RWPE1 (cell line): ENCODE measurements around the gene SERINC5.
A peak's percentile ranks its signal among the peaks of the same experiment; 100 is the strongest.
"Not testable (repeated sequence)": the region's sequence is repeated elsewhere in the genome, so short reads cannot be mapped to it uniquely, and the experiment has no call there.

Source experiments
- CTCF ChIA-PET: fragments of 350-600 bp; sonication (Branson Sonifier 250); formaldehyde crosslinking; extraction: SDS; loops from one replicate; lab custom pipeline; 2021; lab: Yijun Ruan, JAX
- POLR2A ChIA-PET: fragments of 400-600 bp; formaldehyde crosslinking; extraction: SDS; loops from one replicate; lab custom pipeline; 2020; ENCODE audit warnings: antibody characterized with exemption; ENCODE audit not compliant: low non-redundant PET; lab: Yijun Ruan, JAX
- DNase-seq: peaks from one replicate; pipeline ENCODE4 v3.0.0; 2012; ENCODE audit warnings: low spot score
- H3K27ac ChIP-seq: fragments of 450-650 bp; 2 replicates; pipeline ENCODE4 v1.5.1; 2017
- CTCF ChIP-seq: fragments of 450-650 bp; conservative IDR thresholded peaks from 2 replicates; pipeline ENCODE4 v1.5.1; 2017; ENCODE audit warnings: low read depth, mild to moderate bottlenecking

The SERINC5 gene

GRCh38 chr5:80277191-80277590 lies 21.3 kb upstream of the SERINC5 start:
- no peak overlapping the region for H3K27ac ChIP-seq
- ChIA-PET POLR2A (no interaction called here), CTCF (interaction anchor here (0.7 kb wide), 1 partner anchor 1986 kb away, joined by 3 read pairs; no protein-coding TSS in a partner anchor)
- no peak for DNase-seq
- no peak for TF ChIP-seq CTCF

- ChIA-PET CTCF (no interaction called here), POLR2A (no interaction called here)
- no peak for TF ChIP-seq CTCF
- DNase-seq: no peak
- no peak overlapping the region for H3K27ac ChIP-seq
Observed at GRCh38 chr5:80276186-80276585, 20.3 kb upstream of the SERINC5 start.

- CTCF ChIA-PET: interaction anchor here (0.5 to 0.7 kb wide), 2 partner anchors 14 to 1967 kb away, joined by 5 to 10 read pairs; no protein-coding TSS in a partner anchor
- POLR2A ChIA-PET: no interaction called here
Observed at GRCh38 chr5:80275347-80275746, 19.5 kb upstream of the SERINC5 start.

GRCh38 chr5:80270543-80270942 lies 14.7 kb upstream of the SERINC5 start:
- H3K27ac ChIP-seq, DNase-seq, POLR2A ChIA-PET: not testable (repeated sequence)
- CTCF ChIA-PET: interaction anchor here (0.6 kb wide), 1 partner anchor 37 kb away, joined by 7 read pairs; no protein-coding TSS in a partner anchor

More at GRCh38 chr5:80275347-80275746, 19.5 kb upstream of the SERINC5 start:
- DNase-seq: no peak
- TF ChIP-seq CTCF: peak; percentile 33
- H3K27ac ChIP-seq: no peak overlapping the region

- H3K27ac ChIP-seq: no peak overlapping the region
- DNase-seq: no peak
- CTCF ChIA-PET: interaction anchor here (0.7 kb wide), 1 partner anchor 169 kb away, joined by 3 read pairs; no protein-coding TSS in a partner anchor
- POLR2A ChIA-PET: interaction anchor here (0.6 kb wide), 1 partner anchor 14 kb away, joined by 3 read pairs; no protein-coding TSS in a partner anchor
- no peak for TF ChIP-seq CTCF
Observed at GRCh38 chr5:80269991-80270438, 14.2 kb upstream of the SERINC5 start.

- no peak overlapping the region for H3K27ac ChIP-seq
- no peak for TF ChIP-seq CTCF
- POLR2A ChIA-PET: no interaction called here
- CTCF ChIA-PET: no interaction called here
- no peak for DNase-seq
Observed at GRCh38 chr5:80268916-80269315, 13.1 kb upstream of the SERINC5 start.

GRCh38 chr5:80266566-80266965 lies 10.7 kb upstream of the SERINC5 start:
- CTCF ChIA-PET: interaction anchor here (0.6 to 1.1 kb wide), 4 partner anchors 8 to 72 kb away, joined by 3 read pairs; partner anchors contain the start of gene SERINC5
- POLR2A ChIA-PET: interaction anchor here (0.5 to 1.1 kb wide), 2 partner anchors 11 to 388 kb away, joined by 3 to 5 read pairs; partner anchors contain the start of genes DHFR, MSH3 and SERINC5

More at GRCh38 chr5:80266566-80266965, 10.7 kb upstream of the SERINC5 start:
- H3K27ac ChIP-seq: no peak overlapping the region
- no peak for TF ChIP-seq CTCF
- no peak for DNase-seq
